Stimulated activated naive CD8-positive, alpha-beta T cell treated with anti-CD3 and anti-CD28 coated beads, Interleukin-15, amount 100 ng/mL, for 72 hours (primary cell): ENCODE data around the gene RTBDN.
"Not testable (repeated sequence)": the region's sequence is repeated elsewhere in the genome, so short reads cannot be mapped to it uniquely, and the experiment has no call there.

Experiments
- ATAC-seq: fragments of 150-1000 bp; cut with Tn5 transposase; 2 replicates; pipeline ENCODE4 v1.10.0; 2021; ENCODE audit warnings: mild to moderate bottlenecking, moderate library complexity
- DNase-seq, 2 donors: peaks; one replicate each; pipeline ENCODE4 v3.0.0; 2021 to 2022
- H3K27ac Mint-ChIP-seq, 2 donors: one replicate each; pipeline ENCODE4 v1.8.0; 2022; ENCODE audit warnings: mild to moderate bottlenecking in 2 of 2, mixed read lengths in 2 of 2, moderate library complexity in 2 of 2
- H3K27me3 Mint-ChIP-seq: one replicate; pipeline ENCODE4 v1.8.0; 2022; ENCODE audit warnings: mixed read lengths
- H3K4me1 Mint-ChIP-seq: one replicate; pipeline ENCODE4 v1.8.0; 2022; ENCODE audit warnings: mild to moderate bottlenecking, mixed read lengths
- H3K4me3 Mint-ChIP-seq, 2 donors: one replicate each; pipeline ENCODE4 v1.8.0; 2022; ENCODE audit warnings: mild to moderate bottlenecking in 2 of 2, mixed read lengths in 2 of 2, moderate library complexity in 1 of 2
- H3K9me3 Mint-ChIP-seq, 2 donors: one replicate each; pipeline ENCODE4 v1.8.0; 2022; ENCODE audit warnings: mixed read lengths in 2 of 2

The RTBDN gene

GRCh38 chr19:12806242-12807081 is 27.9 kb downstream of the RTBDN start, which contains the start of gene RNASEH2A:
Gene RNASEH2A (plus strand): TSS chr19:12806584. CDS start chr19:12806674, 90 bp downstream.
- no peaks in the 10 kb centered on the region for H3K27me3 Mint-ChIP-seq
- H3K4me3 Mint-ChIP-seq, result peak within 1 kb of the TSS; percentile 89 to 99
- peak; percentile 87 to 90 for DNase-seq
- ATAC-seq, result peak; percentile 90
- no peaks in the 10 kb centered on the region for H3K9me3 Mint-ChIP-seq
- H3K4me1 Mint-ChIP-seq, result peaks cover 34% of the 10 kb centered on the region
- peak within 1 kb of the TSS; percentile 94 to 96 for H3K27ac Mint-ChIP-seq

GRCh38 chr19:12804051-12804450 is 30.3 kb downstream of the RTBDN start:
- ATAC-seq, result no peak
- no peaks in the 10 kb centered on the region for H3K9me3 Mint-ChIP-seq
- peaks cover 52% of the 10 kb centered on the region for H3K4me1 Mint-ChIP-seq
- H3K27me3 Mint-ChIP-seq, result no peaks in the 10 kb centered on the region
- no peak overlapping the region for H3K27ac Mint-ChIP-seq
- no peak overlapping the region for H3K4me3 Mint-ChIP-seq
- DNase-seq, result no peak

DNA sequence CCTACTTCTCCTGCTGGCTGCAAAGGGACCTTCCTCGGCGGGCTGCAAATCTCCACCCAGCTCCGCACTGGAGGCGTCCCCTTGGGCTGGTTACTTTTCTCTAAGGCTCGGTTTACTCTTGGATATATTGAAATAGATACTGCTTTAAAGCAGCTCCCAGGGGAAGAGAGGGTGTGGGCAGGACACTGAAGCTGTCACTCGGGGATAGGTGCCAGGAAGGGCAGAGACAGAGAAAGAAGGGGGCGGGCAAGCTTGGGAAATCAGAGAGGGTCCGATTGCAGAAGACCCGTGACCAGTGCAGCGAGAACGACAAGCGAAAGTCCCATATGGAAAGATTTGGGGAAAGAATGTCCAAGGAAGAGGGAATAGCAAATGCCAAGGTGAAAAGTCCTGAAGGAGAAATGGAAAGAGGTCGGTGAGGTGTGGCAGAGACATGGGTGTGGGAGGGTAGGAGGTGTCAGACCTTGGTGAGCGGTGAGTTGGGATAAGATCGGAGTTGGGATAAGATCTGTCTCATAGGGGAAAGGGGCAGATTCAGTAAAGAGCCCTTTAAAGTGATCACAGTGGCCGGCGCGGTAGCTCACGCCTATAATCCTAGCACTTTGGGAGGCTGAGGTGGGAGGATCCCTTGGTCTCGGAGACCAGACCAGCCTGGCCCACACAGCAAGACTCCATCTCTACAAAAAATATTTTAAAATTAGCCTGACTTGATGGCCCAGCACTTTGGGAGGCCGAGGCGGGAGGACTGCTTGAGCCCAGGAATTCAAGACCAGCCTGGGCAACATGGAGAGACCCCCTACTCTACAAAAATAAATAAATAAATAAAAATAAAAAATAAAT is 31.9 kb downstream of the RTBDN start:
- H3K27me3 Mint-ChIP-seq, result no peaks in the 10 kb centered on the region
- H3K4me3 Mint-ChIP-seq, result peak overlapping the region; percentile 87 to 92
- H3K27ac Mint-ChIP-seq, result peak overlapping the region; percentile 12 to 88
- DNase-seq (no peak), ATAC-seq (no peak)
- H3K9me3 Mint-ChIP-seq, result no peaks in the 10 kb centered on the region
- H3K4me1 Mint-ChIP-seq, result peaks cover 48% of the 10 kb centered on the region

DNA sequence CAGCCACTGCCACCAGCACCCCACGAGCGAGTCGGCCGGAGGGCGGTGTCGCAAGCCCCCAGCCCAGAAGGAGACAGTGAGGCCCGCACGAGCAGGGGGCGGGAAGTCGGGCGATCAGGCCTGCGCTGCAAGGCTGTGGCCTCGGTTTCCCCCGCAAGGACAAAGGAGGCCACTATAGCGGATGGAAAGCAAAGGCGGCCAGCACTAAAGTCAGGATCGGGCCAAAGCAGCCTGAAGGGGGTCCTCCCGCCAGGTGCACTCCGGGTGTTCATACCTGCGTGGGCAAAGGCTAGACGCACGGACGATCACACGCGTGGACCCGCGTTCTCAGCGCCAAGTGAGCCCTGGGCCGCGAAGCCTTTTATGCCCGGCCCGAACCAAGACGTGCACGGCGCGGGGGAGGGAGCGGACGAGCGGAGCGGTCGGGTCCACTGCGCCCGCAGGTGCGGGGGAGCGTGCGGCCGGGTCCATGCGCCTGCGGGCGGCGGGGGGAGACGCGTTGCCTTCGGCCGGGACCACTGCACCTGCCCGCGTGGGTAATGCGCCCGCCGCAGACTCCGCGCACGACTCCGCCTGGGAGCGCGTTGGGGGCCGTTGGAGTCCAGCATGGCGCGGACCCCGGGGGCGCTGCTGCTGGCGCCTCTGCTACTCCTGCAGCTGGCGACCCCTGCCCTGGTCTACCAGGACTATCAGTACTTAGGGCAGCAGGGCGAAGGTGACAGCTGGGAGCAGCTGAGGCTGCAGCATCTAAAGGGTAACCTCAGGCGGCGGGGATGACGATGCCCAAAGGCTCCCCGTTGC is 32.7 kb downstream of the RTBDN start, which contains the start of the genes PRDX2 and THSD8:
TSS of gene PRDX2 (minus strand) at position 335 of the 801 bp plus-strand sequence. CDS start 539 bp downstream, outside the sequence.
TSS of gene THSD8 (plus strand) at position 604 of the 801 bp plus-strand sequence. CDS start at position 607, 3 bp downstream.
- ATAC-seq, result peak; percentile 80
- peak within 1 kb of the TSS; percentile 87 to 88 for H3K27ac Mint-ChIP-seq
- no peaks in the 10 kb centered on the region for H3K9me3 Mint-ChIP-seq
- H3K27me3 Mint-ChIP-seq, result no peaks in the 10 kb centered on the region
- DNase-seq, result peak; percentile 86 to 88
- H3K4me1 Mint-ChIP-seq, result peaks cover 42% of the 10 kb centered on the region
- peak within 1 kb of the TSS; percentile 87 to 92 for H3K4me3 Mint-ChIP-seq

- peak overlapping the region; percentile 71 to 87 for H3K27ac Mint-ChIP-seq
- ATAC-seq, result peak; percentile 35
- H3K4me3 Mint-ChIP-seq, result peak overlapping the region; percentile 87 to 92
- DNase-seq, result peak; percentile 41 to 44
- H3K9me3 Mint-ChIP-seq, result no peaks in the 10 kb centered on the region
- peaks cover 42% of the 10 kb centered on the region for H3K4me1 Mint-ChIP-seq
- H3K27me3 Mint-ChIP-seq, result no peaks in the 10 kb centered on the region
Observed at GRCh38 chr19:12800923-12801465, 33.4 kb downstream of the RTBDN start.

GRCh38 chr19:12800466-12800770 is 34.0 kb downstream of the RTBDN start:
- Mint-ChIP-seq H3K27ac (no peak overlapping the region), H3K27me3 (no peaks in the 10 kb centered on the region), H3K4me1 (peaks cover 44% of the 10 kb centered on the region), H3K4me3 (peak overlapping the region; percentile 87 to 92), H3K9me3 (no peaks in the 10 kb centered on the region)
- ATAC-seq (no peak), DNase-seq (no peak)

- Mint-ChIP-seq H3K4me3 (peak overlapping the region; percentile 29 to 87), H3K9me3 (no peaks in the 10 kb centered on the region), H3K4me1 (peaks cover 45% of the 10 kb centered on the region), H3K27ac (no peak overlapping the region), H3K27me3 (no peaks in the 10 kb centered on the region)
- DNase-seq (no peak), ATAC-seq (no peak)
Observed at GRCh38 chr19:12799742-12800465, 34.5 kb downstream of the RTBDN start.

DNA sequence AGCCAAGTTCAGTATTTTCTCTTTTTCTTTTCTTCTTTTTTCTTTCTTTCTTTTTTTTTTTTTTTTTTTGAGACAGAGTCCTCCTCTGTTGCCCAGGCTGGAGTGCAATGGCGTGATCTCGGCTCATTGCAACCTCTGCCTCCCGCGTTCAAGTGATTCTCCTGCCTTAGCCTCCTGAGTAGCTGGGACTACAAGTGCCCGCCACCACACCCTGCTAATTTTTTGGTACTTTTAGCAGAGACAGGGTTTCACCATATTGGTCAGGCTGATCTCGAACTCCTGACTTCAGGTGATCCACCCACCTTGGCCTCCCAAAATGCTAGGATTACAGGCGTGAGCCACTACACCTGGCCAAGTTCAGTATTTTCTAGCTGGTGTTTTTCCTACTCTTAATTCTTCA is 36.8 kb downstream of the RTBDN start:
- not testable (repeated sequence) for H3K4me3 Mint-ChIP-seq, H3K9me3 Mint-ChIP-seq, DNase-seq, H3K27me3 Mint-ChIP-seq, ATAC-seq, H3K27ac Mint-ChIP-seq
- peaks cover 54% of the 10 kb centered on the region for H3K4me1 Mint-ChIP-seq

GRCh38 chr19:12797141-12797587 is 37.2 kb downstream of the RTBDN start:
- no peak overlapping the region for H3K4me3 Mint-ChIP-seq
- no peaks in the 10 kb centered on the region for H3K9me3 Mint-ChIP-seq
- ATAC-seq (no peak), DNase-seq (no peak)
- peaks cover 50% of the 10 kb centered on the region for H3K4me1 Mint-ChIP-seq
- H3K27ac Mint-ChIP-seq, result peak overlapping the region in 1 of 2 donors; percentile 40
- no peaks in the 10 kb centered on the region for H3K27me3 Mint-ChIP-seq

DNA sequence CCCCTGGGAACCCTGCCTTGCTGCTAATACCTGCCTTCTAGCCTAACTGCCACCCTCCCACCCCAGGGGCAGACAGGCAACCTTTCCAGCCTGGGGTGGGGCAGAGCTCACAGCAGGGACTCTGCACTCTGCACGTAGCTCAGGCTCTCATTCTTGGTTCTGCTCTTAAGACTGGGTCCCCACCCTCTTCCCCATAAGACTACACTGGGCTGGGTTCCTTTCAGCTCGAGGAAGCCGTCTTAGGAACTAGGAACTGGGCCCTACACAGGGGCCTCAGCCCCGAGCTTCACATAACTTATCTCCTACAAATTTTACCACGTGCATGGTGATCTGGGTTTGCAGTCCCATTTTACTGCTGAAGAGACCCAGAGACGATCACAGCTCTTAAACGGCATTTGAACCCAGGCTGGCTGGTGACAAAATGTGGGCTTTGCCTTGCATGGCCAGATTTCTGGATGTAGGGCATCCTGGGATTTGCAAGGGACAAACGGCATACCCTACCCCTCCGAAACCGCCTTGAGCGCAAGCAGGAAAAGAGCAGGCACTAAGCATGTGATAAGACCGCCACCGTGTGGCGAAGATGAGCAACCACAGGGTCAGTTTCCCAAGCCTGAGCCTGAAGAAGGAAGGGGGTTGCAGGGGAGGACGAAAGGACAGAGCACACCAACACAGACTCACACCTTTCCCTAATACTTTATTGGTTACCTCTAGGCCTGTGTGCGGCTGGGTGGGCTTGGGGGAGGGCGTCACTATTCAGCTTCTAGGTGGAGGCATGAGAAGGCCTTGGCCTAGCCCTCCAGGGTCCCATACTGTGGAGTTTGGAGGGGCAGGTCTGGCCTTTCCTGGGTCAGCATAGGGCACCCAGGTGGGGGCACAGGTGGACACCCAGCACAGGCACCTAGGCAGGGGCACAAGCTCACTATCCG is 38.0 kb downstream of the RTBDN start:
- Mint-ChIP-seq H3K4me3 (peak overlapping the region; percentile 79 to 91), H3K9me3 (no peaks in the 10 kb centered on the region), H3K27me3 (no peaks in the 10 kb centered on the region), H3K27ac (no peak overlapping the region), H3K4me1 (peaks cover 47% of the 10 kb centered on the region)
- peak; percentile 70 to 74 for DNase-seq
- ATAC-seq, result no peak

DNA sequence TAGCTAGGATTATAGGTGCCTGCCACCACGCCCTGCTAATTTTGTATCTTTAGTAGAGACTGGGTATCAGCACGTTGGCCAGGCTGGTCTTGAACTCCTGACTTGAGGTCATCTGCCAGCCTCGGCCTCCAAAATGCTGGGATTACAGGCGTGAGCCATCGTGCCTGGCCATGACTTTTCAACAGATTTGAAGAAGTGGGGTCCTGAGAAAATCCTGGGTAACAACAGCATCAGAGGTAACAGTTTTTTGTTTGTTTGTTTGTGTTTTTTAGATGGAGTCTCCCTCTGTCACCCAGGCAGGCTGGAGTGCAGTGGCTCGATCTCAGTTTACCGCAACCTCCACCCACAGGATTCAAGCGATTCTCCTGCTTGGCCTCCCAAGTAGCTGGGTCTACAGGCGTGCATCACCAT is 39.4 kb downstream of the RTBDN start:
- no peaks in the 10 kb centered on the region for H3K9me3 Mint-ChIP-seq
- no peak overlapping the region for H3K27ac Mint-ChIP-seq
- DNase-seq (no peak), ATAC-seq (no peak)
- peak overlapping the region; percentile 90 to 91 for H3K4me3 Mint-ChIP-seq
- no peaks in the 10 kb centered on the region for H3K27me3 Mint-ChIP-seq
- H3K4me1 Mint-ChIP-seq, result peaks cover 34% of the 10 kb centered on the region

- DNase-seq (no peak), ATAC-seq (no peak)
- H3K4me3 Mint-ChIP-seq, result peak overlapping the region; percentile 90 to 91
- no peaks in the 10 kb centered on the region for H3K27me3 Mint-ChIP-seq
- H3K9me3 Mint-ChIP-seq, result no peaks in the 10 kb centered on the region
- peak overlapping the region; percentile 97 to 100 for H3K27ac Mint-ChIP-seq
- peaks cover 29% of the 10 kb centered on the region for H3K4me1 Mint-ChIP-seq
Observed at GRCh38 chr19:12794196-12794941, 40.0 kb downstream of the RTBDN start.
